GM23338 (cell line): ENCODE data around the gene CCDC28B. TPM values are rescaled to one million over a fixed set of nuclear protein-coding genes. Genes with fewer than 3 reads are reported as not detected.
"Not testable (repeated sequence)": the region's sequence is repeated elsewhere in the genome, so short reads cannot be mapped to it uniquely, and the experiment has no call there.

Source experiments
- ATAC-seq: fragments of 200-7000 bp; cut with Tn5 transposase; 3 replicates; pipeline ENCODE4 v1.9.1; 2020
- DNase-seq: peaks from one replicate; pipeline ENCODE4 v3.0.0-alpha.2; 2015; ENCODE audit warnings: low spot score
- H2AFZ ChIP-seq: fragments of 200-600 bp; sonication (generic); 2 replicates; pipeline ENCODE4 v1.8.0; 2016; ENCODE audit warnings: antibody characterized with exemption, mild to moderate bottlenecking, moderate library complexity
- H3F3A ChIP-seq: fragments of 200-600 bp; sonication (generic); replicated peaks from 2 replicates; pipeline ENCODE4 v1.8.0; 2017; ENCODE audit warnings: antibody characterized with exemption, mixed run types, low read depth
- H3K27ac ChIP-seq: fragments of 200-600 bp; sonication (generic); 2 replicates; pipeline ENCODE4 v1.6.1; 2016; ENCODE audit warnings: low read depth
- H3K27me3 ChIP-seq: fragments of 200-600 bp; sonication (generic); 2 replicates; pipeline ENCODE4 v1.8.0; 2016; ENCODE audit warnings: mild to moderate bottlenecking, mixed run types, moderate library complexity; ENCODE audit not compliant: insufficient read depth
- H3K36me3 ChIP-seq: fragments of 200-600 bp; sonication (generic); 2 replicates; pipeline ENCODE4 v1.8.0; 2016; ENCODE audit warnings: mild to moderate bottlenecking; ENCODE audit not compliant: insufficient read depth
- H3K4me1 ChIP-seq: fragments of 200-600 bp; sonication (generic); 2 replicates; pipeline ENCODE4 v1.8.0; 2016; ENCODE audit warnings: mild to moderate bottlenecking, moderate library complexity; ENCODE audit not compliant: insufficient read depth
- H3K4me2 ChIP-seq: fragments of 200-600 bp; sonication (generic); 2 replicates; pipeline ENCODE4 v1.7.1; 2017; ENCODE audit warnings: mixed run types
- H3K4me3 ChIP-seq: fragments of 200-600 bp; sonication (generic); 2 replicates; pipeline ENCODE4 v1.6.1; 2016; ENCODE audit warnings: mixed run types
- H3K79me2 ChIP-seq: fragments of 200-600 bp; sonication (generic); replicated peaks from 2 replicates; pipeline ENCODE4 v1.8.0; 2017; ENCODE audit warnings: mild to moderate bottlenecking; ENCODE audit not compliant: insufficient read depth
- H3K9me2 ChIP-seq: fragments of 200-600 bp; sonication (generic); 2 replicates; pipeline ENCODE4 v1.8.0; 2017; ENCODE audit not compliant: insufficient read depth
- H4K20me1 ChIP-seq: fragments of 200-600 bp; sonication (generic); replicated peaks from 2 replicates; pipeline ENCODE4 v1.8.0; 2017; ENCODE audit warnings: mild to moderate bottlenecking; ENCODE audit not compliant: insufficient read depth
- H3K27ac Mint-ChIP-seq: 2 replicates; pipeline ENCODE4 v1.8.0; 2020; ENCODE audit warnings: inconsistent platforms, mild to moderate bottlenecking, moderate library complexity, mixed read lengths
- H3K27me3 Mint-ChIP-seq: 3 replicates; pipeline ENCODE4 v1.8.0; 2022; ENCODE audit warnings: low read depth, mild to moderate bottlenecking, moderate library complexity, mixed read lengths, inconsistent platforms; ENCODE audit not compliant: insufficient read depth, poor library complexity
- H3K36me3 Mint-ChIP-seq: 3 replicates; pipeline ENCODE4 v1.8.0; 2021; ENCODE audit warnings: low read depth, mild to moderate bottlenecking, inconsistent platforms, moderate library complexity, mixed read lengths
- H3K4me1 Mint-ChIP-seq: 3 replicates; pipeline ENCODE4 v1.8.0; 2020; ENCODE audit warnings: mild to moderate bottlenecking, inconsistent platforms, mixed read lengths
- H3K4me3 Mint-ChIP-seq: 3 replicates; pipeline ENCODE4 v1.8.0; 2021; ENCODE audit warnings: moderate library complexity, mild to moderate bottlenecking, inconsistent platforms, mixed read lengths
- H3K9me3 Mint-ChIP-seq: 3 replicates; pipeline ENCODE4 v1.8.0; 2020; ENCODE audit warnings: moderate library complexity, mild to moderate bottlenecking, inconsistent platforms, mixed read lengths
- CREB1 ChIP-seq: fragments of 250-450 bp; sonication (Bioruptor Pico); IDR thresholded peaks from 2 replicates; pipeline ENCODE4 v1.5.0; 2020; ENCODE audit warnings: low read depth, mild to moderate bottlenecking, moderate library complexity
- EZH2 ChIP-seq: fragments of 200-600 bp; sonication (generic); IDR thresholded peaks from one replicate; pipeline ENCODE4 v1.8.0; 2017; ENCODE audit warnings: antibody characterized with exemption, mild to moderate bottlenecking, low read depth; ENCODE audit not compliant: unreplicated experiment
- EZH2phosphoT487 ChIP-seq: fragments of 200-600 bp; sonication (generic); IDR thresholded peaks from one replicate; pipeline ENCODE4 v1.8.1; 2018; ENCODE audit warnings: antibody characterized with exemption; ENCODE audit not compliant: unreplicated experiment
- JUNB ChIP-seq: IDR thresholded peaks from one replicate; pipeline ENCODE4 v1.6.1; 2016; ENCODE audit warnings: antibody characterized with exemption; ENCODE audit not compliant: unreplicated experiment
- NANOG ChIP-seq: IDR thresholded peaks from 2 replicates; pipeline ENCODE4 v1.6.1; 2016; ENCODE audit warnings: antibody characterized with exemption, borderline replicate concordance
- STAT1 ChIP-seq: IDR thresholded peaks from one replicate; pipeline ENCODE4 v1.6.1; 2016; ENCODE audit warnings: antibody characterized with exemption; ENCODE audit not compliant: unreplicated experiment
- ZNF114 ChIP-seq: fragments of 250-450 bp; sonication (Bioruptor Pico); IDR thresholded peaks from 2 replicates; pipeline ENCODE4 v1.5.0; 2020; ENCODE audit warnings: mild to moderate bottlenecking, moderate library complexity
- ZNF331 ChIP-seq: fragments of 250-450 bp; sonication (Bioruptor Pico); IDR thresholded peaks from 2 replicates; pipeline ENCODE4 v1.5.0; 2020; ENCODE audit warnings: low read depth, mild to moderate bottlenecking, moderate library complexity
- polyA plus RNA-seq: library from polyadenylated mRNA; unstranded; fragments of >200 nt; fragmentation: Nextera tagmentation; extraction: Ambion mirVana; gene quantifications from 2 replicates; pipeline ENCODE4 v1.2.1, GENCODE V29; 2016
- total RNA-seq: library from RNA; depleted of rRNA; stranded (reverse); fragments of >200 nt; shearing (Covaris generic); gene quantifications from 2 replicates; pipeline ENCODE4 v1.2.3, GENCODE V29; 2014
- TF ChIP-seq, protein P1 (sequence below): fragments of 250-450 bp; sonication (Bioruptor Pico); IDR thresholded peaks from 2 replicates; pipeline ENCODE4 v1.5.0; 2020; ENCODE audit warnings: mild to moderate bottlenecking, moderate library complexity
- TF ChIP-seq, protein P2 (sequence below): IDR thresholded peaks from 2 replicates; pipeline ENCODE4 v1.6.1; 2016; ENCODE audit warnings: antibody characterized with exemption

The CCDC28B gene
- total and polyA plus RNA-seq, 2 experiments from 2014 or later: 8.7 to 35.2 TPM

DNA sequence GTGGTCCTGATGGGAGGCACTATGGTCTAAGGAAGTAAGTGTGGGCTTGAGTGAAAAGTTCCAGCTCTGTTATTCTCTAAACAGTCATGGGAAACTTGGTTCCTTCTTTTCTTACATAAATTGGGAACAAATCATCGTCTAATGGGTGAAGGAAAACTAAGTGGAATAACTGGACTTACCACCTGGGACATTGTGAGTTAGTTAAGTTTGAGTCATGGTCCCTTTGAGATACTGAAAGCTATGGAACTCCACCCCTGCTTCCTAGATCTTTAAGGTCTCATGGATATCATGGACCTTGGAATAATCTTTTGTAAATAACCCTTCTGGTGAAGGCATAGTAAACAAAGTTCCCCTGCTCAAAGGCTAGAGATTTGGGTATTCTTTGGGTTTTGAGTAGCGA is 37.0 kb upstream of the CCDC28B start:
- H4K20me1 ChIP-seq: peaks cover 10% of the 10 kb centered on the region; the same call in 1 of the 2 replicates
- H3K27me3 Mint-ChIP-seq: no peaks in the 10 kb centered on the region
- H3K9me2 ChIP-seq: no peaks in the 10 kb centered on the region
- no peaks in the 10 kb centered on the region for H3K9me3 Mint-ChIP-seq
- no peaks in the 10 kb centered on the region for H3K4me1 Mint-ChIP-seq
- peaks cover 51% of the 10 kb centered on the region for H3K36me3 ChIP-seq
- 0 out of 2 replicates have a peak overlapping the region, but pooled peaks have one; percentile 2 for H3K27ac ChIP-seq
- H3K4me1 ChIP-seq: no peaks in the 10 kb centered on the region
- ATAC-seq: no peak
- H3K79me2 ChIP-seq: no peaks in the 10 kb centered on the region
- no peak overlapping the region for H3K27ac Mint-ChIP-seq
- no peak overlapping the region for H3K4me3 ChIP-seq
- no peak for TF ChIP-seq ZNF114 (CRISPR knock-in tag)
- TF ChIP-seq CREB1 (CRISPR knock-in tag): no peak
- no peak for TF ChIP-seq STAT1
- no peak for TF ChIP-seq EZH2phosphoT487
- TF ChIP-seq ZNF331 (CRISPR knock-in tag): no peak
- peaks cover 3% of the 10 kb centered on the region; the same call in 1 of the 2 replicates for H3F3A ChIP-seq
- peaks cover 47% of the 10 kb centered on the region for H3K36me3 Mint-ChIP-seq
- H2AFZ ChIP-seq: no peak overlapping the region
- H3K4me3 Mint-ChIP-seq: no peak overlapping the region
- H3K4me2 ChIP-seq: no peak overlapping the region
- H3K27me3 ChIP-seq: no peaks in the 10 kb centered on the region
- DNase-seq: no peak

DNA sequence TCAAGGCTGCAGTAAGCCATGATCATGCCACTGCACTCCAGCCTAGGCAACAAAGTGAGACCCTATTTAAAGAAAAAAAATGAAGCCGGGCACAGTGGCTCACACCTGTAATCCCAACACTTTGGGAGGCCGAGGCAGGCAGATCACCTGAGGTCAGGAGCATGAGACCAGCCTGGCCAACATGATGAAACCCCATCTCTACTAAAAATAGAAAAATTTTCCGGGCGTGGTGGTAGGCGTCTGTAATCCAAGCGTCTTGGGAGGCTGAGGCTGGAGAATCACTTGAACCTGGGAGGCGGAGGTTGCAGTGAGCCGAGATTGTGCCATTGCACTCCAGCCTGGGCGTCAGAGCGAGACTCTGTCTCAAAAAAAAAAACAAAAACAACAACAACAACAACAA is 34.8 kb upstream of the CCDC28B start:
- H3F3A ChIP-seq, H3K27ac Mint-ChIP-seq, ATAC-seq, H3K4me1 ChIP-seq, H3K27ac ChIP-seq, H4K20me1 ChIP-seq, H3K9me2 ChIP-seq, H3K79me2 ChIP-seq, DNase-seq, H3K9me3 Mint-ChIP-seq, H2AFZ ChIP-seq, H3K4me1 Mint-ChIP-seq, H3K4me3 Mint-ChIP-seq, H3K4me3 ChIP-seq, H3K4me2 ChIP-seq, H3K27me3 Mint-ChIP-seq, H3K27me3 ChIP-seq: not testable (repeated sequence)
- peaks cover 52% of the 10 kb centered on the region for H3K36me3 Mint-ChIP-seq
- H3K36me3 ChIP-seq: peaks cover 38% of the 10 kb centered on the region

DNA sequence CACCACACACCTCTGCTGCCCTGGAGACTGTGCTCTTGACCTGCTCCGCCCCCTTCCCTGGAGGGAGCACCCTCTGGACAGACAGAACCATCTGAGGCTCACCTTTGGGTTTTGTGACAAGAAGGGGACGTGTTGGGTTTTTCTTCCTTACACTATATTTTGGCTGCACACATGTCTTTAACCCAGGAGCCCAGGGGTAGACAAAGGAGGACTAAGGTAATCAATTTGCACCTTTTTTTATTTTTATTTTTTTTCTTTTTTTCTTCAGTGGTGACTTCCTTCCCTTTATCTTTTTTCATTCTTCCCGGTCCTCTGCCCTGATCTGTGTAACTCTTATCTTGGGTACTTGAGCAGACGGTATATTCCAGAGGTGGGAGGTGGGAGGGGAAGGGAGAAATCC is 29.4 kb upstream of the CCDC28B start:
- H3F3A ChIP-seq: 0 out of 2 replicates have a peak, but pooled peaks cover 12% of the 10 kb centered on the region
- H3K9me2 ChIP-seq: no peaks in the 10 kb centered on the region
- H3K4me2 ChIP-seq: no peak overlapping the region
- 0 out of 2 replicates have a peak, but pooled peaks cover 4% of the 10 kb centered on the region for H4K20me1 ChIP-seq
- Mint-ChIP-seq H3K36me3 (peaks cover 52% of the 10 kb centered on the region), H3K4me1 (peaks cover 3% of the 10 kb centered on the region), H3K27me3 (no peaks in the 10 kb centered on the region), H3K4me3 (no peak overlapping the region), H3K27ac (no peak overlapping the region), H3K9me3 (no peaks in the 10 kb centered on the region)
- H3K27me3 ChIP-seq: no peaks in the 10 kb centered on the region
- H3K27ac ChIP-seq: no peak overlapping the region
- H2AFZ ChIP-seq: no peak overlapping the region
- no peaks in the 10 kb centered on the region for H3K4me1 ChIP-seq
- TF ChIP-seq JUNB (no peak), NANOG (no peak), STAT1 (no peak), ZNF331 (CRISPR knock-in tag) (no peak), EZH2phosphoT487 (no peak), CREB1 (CRISPR knock-in tag) (no peak), EZH2 (no peak), ZNF114 (CRISPR knock-in tag) (no peak)
- TF ChIP-seq, protein P1, sequence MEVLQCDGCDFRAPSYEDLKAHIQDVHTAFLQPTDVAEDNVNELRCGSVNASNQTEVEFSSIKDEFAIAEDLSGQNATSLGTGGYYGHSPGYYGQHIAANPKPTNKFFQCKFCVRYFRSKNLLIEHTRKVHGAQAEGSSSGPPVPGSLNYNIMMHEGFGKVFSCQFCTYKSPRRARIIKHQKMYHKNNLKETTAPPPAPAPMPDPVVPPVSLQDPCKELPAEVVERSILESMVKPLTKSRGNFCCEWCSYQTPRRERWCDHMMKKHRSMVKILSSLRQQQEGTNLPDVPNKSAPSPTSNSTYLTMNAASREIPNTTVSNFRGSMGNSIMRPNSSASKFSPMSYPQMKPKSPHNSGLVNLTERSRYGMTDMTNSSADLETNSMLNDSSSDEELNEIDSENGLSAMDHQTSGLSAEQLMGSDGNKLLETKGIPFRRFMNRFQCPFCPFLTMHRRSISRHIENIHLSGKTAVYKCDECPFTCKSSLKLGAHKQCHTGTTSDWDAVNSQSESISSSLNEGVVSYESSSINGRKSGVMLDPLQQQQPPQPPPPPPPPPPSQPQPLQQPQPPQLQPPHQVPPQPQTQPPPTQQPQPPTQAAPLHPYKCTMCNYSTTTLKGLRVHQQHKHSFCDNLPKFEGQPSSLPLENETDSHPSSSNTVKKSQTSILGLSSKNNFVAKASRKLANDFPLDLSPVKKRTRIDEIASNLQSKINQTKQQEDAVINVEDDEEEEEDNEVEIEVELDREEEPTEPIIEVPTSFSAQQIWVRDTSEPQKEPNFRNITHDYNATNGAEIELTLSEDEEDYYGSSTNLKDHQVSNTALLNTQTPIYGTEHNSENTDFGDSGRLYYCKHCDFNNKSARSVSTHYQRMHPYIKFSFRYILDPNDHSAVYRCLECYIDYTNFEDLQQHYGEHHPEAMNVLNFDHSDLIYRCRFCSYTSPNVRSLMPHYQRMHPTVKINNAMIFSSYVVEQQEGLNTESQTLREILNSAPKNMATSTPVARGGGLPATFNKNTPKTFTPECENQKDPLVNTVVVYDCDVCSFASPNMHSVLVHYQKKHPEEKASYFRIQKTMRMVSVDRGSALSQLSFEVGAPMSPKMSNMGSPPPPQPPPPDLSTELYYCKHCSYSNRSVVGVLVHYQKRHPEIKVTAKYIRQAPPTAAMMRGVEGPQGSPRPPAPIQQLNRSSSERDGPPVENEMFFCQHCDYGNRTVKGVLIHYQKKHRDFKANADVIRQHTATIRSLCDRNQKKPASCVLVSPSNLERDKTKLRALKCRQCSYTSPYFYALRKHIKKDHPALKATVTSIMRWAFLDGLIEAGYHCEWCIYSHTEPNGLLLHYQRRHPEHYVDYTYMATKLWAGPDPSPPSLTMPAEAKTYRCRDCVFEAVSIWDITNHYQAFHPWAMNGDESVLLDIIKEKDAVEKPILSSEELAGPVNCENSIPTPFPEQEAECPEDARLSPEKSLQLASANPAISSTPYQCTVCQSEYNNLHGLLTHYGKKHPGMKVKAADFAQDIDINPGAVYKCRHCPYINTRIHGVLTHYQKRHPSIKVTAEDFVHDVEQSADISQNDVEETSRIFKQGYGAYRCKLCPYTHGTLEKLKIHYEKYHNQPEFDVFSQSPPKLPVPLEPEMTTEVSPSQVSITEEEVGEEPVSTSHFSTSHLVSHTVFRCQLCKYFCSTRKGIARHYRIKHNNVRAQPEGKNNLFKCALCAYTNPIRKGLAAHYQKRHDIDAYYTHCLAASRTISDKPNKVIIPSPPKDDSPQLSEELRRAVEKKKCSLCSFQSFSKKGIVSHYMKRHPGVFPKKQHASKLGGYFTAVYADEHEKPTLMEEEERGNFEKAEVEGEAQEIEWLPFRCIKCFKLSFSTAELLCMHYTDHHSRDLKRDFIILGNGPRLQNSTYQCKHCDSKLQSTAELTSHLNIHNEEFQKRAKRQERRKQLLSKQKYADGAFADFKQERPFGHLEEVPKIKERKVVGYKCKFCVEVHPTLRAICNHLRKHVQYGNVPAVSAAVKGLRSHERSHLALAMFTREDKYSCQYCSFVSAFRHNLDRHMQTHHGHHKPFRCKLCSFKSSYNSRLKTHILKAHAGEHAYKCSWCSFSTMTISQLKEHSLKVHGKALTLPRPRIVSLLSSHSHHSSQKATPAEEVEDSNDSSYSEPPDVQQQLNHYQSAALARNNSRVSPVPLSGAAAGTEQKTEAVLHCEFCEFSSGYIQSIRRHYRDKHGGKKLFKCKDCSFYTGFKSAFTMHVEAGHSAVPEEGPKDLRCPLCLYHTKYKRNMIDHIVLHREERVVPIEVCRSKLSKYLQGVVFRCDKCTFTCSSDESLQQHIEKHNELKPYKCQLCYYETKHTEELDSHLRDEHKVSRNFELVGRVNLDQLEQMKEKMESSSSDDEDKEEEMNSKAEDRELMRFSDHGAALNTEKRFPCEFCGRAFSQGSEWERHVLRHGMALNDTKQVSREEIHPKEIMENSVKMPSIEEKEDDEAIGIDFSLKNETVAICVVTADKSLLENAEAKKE: no peak
- TF ChIP-seq, protein P2, sequence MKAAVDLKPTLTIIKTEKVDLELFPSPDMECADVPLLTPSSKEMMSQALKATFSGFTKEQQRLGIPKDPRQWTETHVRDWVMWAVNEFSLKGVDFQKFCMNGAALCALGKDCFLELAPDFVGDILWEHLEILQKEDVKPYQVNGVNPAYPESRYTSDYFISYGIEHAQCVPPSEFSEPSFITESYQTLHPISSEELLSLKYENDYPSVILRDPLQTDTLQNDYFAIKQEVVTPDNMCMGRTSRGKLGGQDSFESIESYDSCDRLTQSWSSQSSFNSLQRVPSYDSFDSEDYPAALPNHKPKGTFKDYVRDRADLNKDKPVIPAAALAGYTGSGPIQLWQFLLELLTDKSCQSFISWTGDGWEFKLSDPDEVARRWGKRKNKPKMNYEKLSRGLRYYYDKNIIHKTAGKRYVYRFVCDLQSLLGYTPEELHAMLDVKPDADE: no peak
- DNase-seq: no peak
- H3K79me2 ChIP-seq: no peaks in the 10 kb centered on the region
- H3K36me3 ChIP-seq: peaks cover 27% of the 10 kb centered on the region
- H3K4me3 ChIP-seq: no peak overlapping the region
- ATAC-seq: no peak
